AG09319 (cell line): ENCODE measurements around the gene ASTN2.
"Not testable (repeated sequence)": the region's sequence is repeated elsewhere in the genome, so short reads cannot be mapped to it uniquely, and the experiment has no call there.

Experiments used
- DNase-seq: peaks from one replicate; pipeline ENCODE4 v3.0.0-alpha.2; 2010; ENCODE audit warnings: low read depth; ENCODE audit errors: extremely low read depth
- TF ChIP-seq, protein P1 (sequence below): IDR thresholded peaks from 2 replicates; pipeline ENCODE4 v1.5.1; 2011; ENCODE audit warnings: low read depth, mild to moderate bottlenecking, inconsistent platforms, low read length, moderate library complexity

Gene ASTN2

DNA sequence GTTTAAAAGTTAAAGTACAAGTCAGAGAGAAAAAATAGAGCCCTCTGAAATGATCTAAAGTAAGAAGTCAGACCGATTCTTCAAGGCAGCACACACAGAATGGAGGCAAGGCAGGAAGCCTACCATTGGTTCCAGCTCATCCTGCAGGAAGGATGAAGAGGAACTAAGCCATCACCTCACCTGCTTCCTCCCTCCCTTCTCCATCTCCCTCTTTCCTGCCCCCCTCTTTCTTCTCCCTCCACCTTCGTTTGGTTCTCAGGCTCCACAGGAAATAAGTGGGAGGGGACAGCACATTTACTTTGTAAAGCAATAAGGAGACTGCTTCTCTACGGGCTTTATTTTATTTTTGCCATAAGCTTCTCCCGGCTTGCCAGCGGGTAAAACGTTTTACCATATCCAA is 514.3 kb downstream of the ASTN2 start:
- TF ChIP-seq, protein P1, sequence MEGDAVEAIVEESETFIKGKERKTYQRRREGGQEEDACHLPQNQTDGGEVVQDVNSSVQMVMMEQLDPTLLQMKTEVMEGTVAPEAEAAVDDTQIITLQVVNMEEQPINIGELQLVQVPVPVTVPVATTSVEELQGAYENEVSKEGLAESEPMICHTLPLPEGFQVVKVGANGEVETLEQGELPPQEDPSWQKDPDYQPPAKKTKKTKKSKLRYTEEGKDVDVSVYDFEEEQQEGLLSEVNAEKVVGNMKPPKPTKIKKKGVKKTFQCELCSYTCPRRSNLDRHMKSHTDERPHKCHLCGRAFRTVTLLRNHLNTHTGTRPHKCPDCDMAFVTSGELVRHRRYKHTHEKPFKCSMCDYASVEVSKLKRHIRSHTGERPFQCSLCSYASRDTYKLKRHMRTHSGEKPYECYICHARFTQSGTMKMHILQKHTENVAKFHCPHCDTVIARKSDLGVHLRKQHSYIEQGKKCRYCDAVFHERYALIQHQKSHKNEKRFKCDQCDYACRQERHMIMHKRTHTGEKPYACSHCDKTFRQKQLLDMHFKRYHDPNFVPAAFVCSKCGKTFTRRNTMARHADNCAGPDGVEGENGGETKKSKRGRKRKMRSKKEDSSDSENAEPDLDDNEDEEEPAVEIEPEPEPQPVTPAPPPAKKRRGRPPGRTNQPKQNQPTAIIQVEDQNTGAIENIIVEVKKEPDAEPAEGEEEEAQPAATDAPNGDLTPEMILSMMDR = no peak

DNA sequence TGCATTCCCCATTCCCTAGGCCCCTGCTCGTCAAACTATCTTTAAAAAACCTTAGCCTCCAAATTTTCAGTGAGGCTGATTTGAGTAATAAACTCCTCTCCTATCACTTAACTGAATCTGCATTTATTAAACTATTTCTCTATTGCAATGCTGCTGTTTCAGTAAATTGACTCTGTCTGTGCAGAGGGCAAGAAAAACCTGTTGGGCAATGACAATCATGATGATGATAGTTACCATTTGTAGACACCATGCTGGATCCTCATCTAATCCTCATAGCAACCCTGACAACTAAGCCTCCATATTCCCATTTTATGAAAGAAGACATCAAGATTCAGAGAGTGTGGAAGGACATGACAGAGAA is 514.9 kb downstream of the ASTN2 start:
- TF ChIP-seq, protein P1 = no peak
- DNase-seq = no peak

More for the DNA sequence above, 514.3 kb downstream of the ASTN2 start:
- DNase-seq = no peak

DNA sequence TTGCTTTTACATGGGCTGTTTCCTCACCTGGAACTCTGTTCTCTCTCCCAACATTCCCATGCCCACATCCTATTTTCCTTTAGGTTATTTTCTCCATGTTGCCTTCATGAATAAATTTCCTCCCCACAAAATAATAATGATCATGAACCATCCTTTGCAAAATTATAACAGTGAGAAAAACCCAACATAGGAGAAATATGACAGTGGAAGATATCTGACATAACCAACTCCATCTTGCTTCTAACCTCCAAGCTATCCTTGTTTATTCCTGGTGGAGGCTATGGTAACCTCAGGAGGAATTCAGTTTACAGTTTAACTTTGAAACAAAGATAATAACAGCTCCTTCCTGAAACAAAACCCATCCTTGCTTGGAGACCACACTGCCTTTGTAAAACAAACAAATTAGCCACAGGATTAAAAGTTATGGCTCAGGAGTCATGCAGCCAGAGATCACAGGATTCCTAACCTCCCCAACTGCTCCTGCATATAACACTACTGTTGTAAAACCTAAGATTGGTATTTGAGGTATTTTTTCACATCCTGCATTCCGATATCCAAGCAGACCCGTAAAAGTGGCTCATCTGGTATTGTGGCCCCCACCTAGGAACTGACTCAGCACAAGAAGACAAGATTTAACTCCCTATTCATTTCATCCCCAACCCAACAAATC is 515.4 kb downstream of the ASTN2 start:
- DNase-seq = no peak
- TF ChIP-seq, protein P1 = no peak

DNA sequence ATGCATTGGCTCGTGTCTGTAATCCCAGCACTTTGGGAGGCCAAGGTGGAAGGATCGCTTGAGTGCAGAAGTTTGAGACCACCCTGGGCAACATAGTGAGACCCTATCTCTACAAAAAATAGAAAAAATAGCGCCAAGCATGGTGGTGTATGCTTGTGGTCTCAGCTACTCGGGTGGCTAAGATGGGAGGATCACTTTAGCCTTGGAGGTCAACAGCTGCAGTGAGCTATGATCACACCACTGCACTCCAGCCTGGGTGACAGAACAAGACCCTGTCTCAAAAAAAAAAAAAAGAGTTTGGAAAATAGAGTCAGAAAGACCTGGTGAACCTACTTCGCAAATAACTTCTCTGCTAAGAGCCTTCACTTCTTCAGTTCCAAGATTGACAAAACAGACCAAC is 516.7 kb downstream of the ASTN2 start:
- not testable (repeated sequence) for DNase-seq

DNA sequence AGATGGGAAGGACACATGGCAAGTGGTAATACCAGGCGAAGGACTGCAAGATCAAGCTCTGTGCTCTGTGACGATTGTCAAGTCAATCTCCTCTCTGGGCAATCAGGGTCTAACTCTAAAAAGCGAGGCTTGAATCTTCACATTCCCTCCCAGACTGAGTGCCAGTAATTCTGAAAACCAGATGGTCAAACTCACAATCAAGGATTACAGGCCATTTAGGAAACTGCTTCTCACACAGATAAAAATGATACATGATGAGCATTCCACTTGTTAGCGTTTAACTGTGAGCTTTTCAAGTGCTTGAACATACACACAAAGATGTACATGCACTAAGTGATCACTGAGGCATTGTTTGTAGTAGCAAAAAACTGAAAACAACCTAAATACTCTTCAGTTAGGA is 517.7 kb downstream of the ASTN2 start:
- no peak for DNase-seq
- TF ChIP-seq, protein P1 = no peak

- TF ChIP-seq, protein P1 = no peak
- no peak for DNase-seq
Observed at GRCh38 chr9:116895961-116896360, 518.9 kb downstream of the ASTN2 start.

- no peak for DNase-seq
- TF ChIP-seq, protein P1 = no peak
Observed at GRCh38 chr9:116891424-116891823, 523.4 kb downstream of the ASTN2 start.

DNA sequence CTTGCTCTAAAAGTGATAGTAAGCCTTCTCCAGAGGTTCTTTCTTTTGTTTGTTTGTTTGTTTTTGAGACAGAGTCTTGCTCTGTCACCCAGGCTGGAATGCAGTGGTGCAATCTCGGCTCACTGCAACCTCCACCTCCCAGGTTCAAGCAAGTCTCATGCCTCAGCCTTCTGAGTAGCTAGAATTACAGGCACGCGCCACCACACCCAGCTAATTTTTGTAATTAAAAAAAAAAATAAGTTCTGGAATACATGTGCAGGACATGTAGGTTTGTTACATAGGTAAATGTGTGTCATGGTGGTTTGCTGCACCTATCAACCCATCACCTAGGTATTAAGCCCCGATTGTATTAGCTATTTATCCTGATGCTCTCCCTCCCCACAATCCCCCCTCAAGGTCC is 526.4 kb downstream of the ASTN2 start:
- DNase-seq = not testable (repeated sequence)
